HG02678 (cell line): ENCODE results near the gene GATC.
A peak's percentile ranks its signal among the peaks of the same experiment; 100 is the strongest.
"Not testable (repeated sequence)": the region's sequence is repeated elsewhere in the genome, so short reads cannot be mapped to it uniquely, and the experiment has no call there.

ENCODE experiments used
- ATAC-seq: cut with Tn5 transposase; IDR thresholded peaks from one replicate; pipeline ENCODE4 v1.9.1; 2021; ENCODE audit warnings: mild to moderate bottlenecking, moderate library complexity; ENCODE audit not compliant: unreplicated experiment

GATC gene

DNA sequence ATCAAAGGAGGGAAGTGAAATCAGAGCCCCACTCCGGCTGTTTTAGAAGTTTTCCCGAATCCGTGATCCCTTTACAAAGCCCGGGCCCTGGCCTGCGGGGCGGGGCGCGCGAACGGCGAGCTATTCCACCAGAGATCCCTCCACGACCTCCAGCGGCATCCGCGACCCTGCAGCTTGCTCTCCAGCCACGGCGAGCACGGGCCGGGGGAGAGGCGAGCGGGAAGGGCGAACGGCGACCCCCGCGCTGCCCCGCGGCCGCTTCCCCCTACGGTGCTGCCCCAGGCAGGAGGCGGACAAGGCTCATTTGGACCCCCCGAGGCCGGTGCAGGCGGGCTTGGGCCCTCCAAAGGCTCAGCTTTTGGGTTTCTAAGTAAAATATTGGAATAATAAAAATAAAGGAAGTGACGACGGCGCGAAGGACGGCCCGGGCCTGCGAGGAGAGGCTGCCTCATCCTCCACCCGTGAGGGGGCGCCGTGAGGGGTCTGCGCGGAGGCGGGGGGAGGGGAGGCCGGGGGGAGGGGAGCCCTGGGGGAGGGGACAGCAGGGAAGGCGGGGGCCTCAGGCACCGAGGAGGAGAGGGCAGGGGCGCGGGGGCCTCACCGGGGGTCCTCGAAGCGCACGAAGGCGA lies 22.7 kb downstream of the GATC start:
- peak; percentile 32 for ATAC-seq

GRCh38 chr12:120469450-120470149 lies 23.4 kb downstream of the GATC start, which contains the start of gene SRSF9:
Gene SRSF9 (minus strand): TSS chr12:120469748. CDS start chr12:120469609, 139 bp downstream.
- ATAC-seq, result peak; percentile 88

DNA sequence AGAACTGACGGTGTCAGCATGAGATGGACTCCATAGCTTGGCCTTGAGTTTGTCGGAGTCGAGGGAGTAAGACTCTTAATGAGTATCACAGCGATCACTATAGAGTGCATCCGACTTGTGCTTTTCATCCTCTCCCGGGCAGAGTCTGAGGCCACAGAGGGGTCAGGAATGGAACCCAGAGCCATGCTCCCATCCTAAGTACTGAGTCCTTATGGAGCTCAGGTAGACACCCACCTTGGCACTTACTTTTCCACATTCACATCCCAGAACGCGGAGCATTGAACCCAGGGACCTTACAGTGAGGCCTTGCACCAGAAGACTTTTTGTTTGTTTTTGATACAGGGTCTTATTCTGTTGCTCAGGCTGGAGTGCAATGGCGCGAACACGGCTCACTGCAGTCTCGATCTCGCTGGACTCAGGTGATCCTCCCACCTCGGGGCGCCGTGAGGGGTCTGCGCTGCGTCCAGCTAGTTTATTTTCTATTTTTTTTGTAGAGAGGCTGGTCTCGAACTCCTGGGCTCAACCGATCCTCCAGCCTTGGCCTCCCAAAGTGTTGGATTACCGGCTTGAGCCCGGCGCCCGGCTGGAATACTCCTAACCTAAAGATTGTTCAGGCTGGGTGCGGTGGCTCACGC lies 24.0 kb downstream of the GATC start:
- peak; percentile 19 for ATAC-seq

- no peak for ATAC-seq
These were observed 26.3 kb downstream of the GATC start for GRCh38 chr12:120472521-120472920.

- ATAC-seq, result no peak
These were observed 27.8 kb downstream of the GATC start for GRCh38 chr12:120473807-120474615.

- no peak for ATAC-seq
These were observed 28.3 kb downstream of the GATC start for GRCh38 chr12:120474616-120474960.

DNA sequence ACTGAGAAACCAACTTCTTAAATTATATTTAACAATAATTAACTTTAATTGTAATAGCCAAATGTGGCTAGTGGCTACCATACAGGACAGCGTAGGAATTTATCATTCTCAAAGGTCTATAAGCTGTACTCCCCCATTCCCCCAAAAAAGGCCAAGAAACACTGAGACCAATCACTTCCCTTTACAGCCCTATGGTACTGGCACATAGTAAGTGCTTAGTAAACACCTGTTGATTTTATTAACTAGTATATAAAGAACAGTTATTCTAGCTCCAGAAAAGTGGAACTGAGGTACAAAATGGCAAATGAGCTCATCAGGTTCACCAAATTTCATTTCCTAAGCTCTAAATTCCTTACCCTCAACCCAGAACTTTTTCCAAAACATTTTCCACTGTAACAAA lies 29.4 kb downstream of the GATC start:
- no peak for ATAC-seq

DNA sequence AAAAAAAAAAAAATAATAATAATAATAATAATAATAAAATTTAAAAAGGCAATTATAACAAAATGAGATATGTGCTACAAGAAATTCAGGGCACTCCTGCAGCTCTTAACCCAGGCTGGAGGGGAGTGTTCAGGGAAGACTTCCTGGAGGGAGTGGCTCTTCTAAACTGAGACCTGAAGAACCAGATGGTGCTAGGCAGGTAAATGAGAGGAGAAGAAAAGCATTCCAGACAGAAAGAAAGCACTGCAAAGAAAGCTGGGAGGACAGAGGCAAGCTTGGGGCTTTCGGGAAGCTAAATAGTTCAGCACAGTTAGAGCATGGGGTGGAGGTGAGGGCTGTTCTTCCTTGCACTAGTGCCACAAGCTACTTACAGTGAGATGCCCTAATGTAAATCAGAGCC lies 33.2 kb downstream of the GATC start:
- ATAC-seq, result no peak

DNA sequence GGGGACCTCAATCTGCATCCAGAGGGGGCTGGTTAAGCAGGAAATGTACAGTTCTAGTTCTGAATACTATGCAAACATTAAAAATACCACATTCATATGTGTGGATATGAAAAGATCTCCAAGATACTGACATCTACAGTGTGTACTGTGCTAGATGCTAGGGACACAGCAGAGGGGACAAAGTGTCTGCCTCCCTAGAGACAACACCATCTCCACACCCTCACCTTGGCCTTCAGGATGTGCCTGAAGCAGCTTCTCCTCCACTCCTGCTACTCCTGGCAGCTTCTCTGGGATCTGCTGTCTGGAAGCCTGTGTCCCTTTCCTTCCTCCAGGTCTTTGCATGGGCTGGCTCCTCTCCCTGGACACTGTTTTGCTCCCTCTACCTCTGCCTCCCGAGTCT lies 34.0 kb downstream of the GATC start:
- ATAC-seq, result no peak

GRCh38 chr12:120481022-120481767 lies 35.0 kb downstream of the GATC start:
- no peak for ATAC-seq

- no peak for ATAC-seq
These were observed 37.4 kb downstream of the GATC start for GRCh38 chr12:120483621-120484020.

DNA sequence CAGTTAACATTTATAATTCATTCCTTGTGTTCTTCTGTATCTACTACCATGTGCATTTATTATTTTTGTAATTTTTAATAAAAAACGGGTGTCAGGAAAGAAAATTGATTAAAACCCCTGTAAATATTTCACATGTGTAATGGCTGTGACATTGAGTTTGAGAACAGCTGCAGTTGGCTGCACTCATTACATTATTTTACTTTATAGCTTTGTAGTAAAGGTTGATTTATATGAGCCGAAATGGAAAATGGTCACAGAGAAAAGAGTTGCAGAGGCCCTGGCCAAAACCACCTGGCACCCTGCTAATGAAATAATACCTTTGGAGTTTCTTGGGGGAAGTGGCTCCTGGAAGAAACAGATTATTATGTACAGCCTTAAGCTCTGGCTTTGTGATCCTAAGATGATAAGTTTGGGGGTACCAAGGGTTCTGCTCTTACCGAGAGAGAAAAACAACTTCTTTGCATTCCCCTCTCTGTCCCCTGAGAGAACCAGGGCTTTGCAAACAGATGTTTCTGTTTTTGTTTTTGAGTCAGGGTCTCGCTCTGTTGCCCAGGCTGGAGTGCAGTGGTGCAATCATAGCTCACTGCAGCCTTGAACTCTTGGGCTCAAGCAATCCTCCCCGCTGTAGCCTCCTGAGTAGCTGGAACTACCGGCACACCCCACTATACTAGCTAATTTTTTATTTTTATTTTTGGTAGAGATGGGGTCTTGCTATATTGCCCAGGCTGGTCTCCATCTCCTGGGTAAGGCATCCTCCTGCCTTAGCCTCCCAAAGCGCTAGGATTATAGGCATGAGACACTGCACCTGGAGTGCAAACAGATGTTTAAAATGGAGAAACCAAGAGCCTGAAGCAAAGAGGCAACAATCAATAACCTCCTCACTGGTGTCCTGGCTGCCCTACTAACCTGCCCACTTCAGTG lies 40.0 kb downstream of the GATC start:
- no peak for ATAC-seq

DNA sequence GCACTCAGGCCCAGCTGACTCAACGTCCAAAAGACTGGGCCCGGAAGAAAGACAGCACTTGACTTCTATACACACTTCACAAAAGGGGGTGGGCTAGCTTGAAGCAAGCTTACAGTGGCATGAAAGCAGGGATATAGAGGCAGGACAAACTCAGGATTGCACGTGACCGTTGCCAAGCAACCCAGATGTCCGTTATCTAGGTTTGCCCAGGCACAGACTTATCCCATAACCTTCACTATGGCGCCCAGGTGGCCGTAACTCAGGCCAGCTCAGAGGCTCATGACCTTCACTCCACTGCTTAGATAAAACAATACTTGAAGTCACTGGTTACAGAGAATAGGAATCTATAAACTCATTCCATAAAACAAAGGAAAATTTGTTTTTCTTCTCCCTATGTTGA lies 41.3 kb downstream of the GATC start:
- ATAC-seq, result not testable (repeated sequence)

DNA sequence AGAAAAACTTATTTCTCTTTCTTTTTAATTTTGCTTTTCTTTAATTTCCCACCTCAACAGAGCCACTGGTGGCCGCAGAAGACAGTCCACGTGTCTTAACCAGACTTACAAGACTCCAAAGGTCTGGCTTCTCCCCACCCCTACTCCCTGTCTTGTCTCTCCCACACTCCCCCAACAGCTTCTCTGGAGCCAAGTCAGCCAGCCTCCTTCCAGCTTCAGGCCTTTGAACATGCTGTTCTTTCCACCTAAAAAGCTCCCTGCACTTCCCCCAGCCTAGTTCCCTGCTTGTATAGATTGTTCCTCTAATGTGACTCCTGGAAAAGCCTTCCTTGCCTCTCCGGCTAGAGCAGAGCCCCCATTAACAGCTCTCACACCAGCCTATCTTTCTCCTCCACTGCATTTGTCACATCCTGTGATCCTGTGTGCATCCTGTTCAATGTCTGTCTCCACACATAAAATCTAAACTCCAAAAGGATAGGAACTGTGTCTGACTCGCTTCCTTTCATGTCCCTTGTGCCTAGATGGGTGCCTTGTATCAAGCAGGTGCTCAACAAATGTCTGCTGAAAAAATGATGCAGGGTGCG lies 41.9 kb downstream of the GATC start:
- no peak for ATAC-seq

GRCh38 chr12:120489018-120489417 lies 42.8 kb downstream of the GATC start:
- ATAC-seq, result no peak

DNA sequence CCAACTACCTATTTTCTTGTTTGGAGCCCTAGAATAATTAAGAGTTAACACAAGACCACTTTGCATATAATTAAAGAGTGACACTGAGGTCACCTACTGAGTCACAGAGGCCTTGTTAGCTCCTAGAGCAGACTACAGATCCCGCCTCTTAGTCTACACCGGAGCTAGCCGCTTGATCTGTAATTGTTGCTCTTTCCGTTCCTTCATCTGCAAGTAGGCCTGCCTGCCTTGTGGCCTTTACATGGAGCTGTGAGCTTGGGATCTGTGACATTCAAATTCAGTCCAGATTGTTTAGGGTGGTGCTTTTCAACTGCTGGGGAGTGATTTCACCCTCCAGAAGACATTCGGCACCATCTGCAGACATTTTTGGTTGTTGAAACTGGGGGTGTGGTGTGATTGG lies 44.1 kb downstream of the GATC start:
- ATAC-seq, result no peak

GRCh38 chr12:120490833-120491512 lies 44.7 kb downstream of the GATC start:
- ATAC-seq, result no peak

GRCh38 chr12:120495186-120495730 lies 49.0 kb downstream of the GATC start:
- no peak for ATAC-seq
